Measurements from ENCODE around the gene AMOTL1. TPM values are rescaled to one million over a fixed set of nuclear protein-coding genes. Genes with fewer than 3 reads are reported as not detected.

Gene AMOTL1
- total RNA-seq, 4 donors from 2014 or later: 47.2 to 91.6 (median 66.9) TPM

DNA sequence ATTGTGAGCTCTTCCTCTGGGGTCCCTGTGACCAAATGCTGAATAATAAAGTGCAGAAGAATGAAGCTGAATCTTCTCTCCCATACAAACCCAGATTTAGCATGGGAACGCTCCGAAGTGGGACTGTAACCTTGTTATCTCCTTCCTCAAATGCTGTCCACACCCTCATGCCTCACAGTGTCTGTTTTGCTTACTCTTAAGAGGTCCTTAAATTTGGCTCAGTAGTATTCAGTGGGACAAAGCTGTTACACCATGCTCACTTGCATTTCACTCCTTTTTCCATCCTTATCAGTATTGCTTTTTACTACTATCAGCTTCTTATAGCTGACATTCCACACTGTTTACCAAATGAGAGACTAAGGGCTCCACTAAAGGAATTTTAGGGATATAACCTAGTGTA is 13.8 kb upstream of the AMOTL1 start:
- TF ChIP-seq, protein P1, sequence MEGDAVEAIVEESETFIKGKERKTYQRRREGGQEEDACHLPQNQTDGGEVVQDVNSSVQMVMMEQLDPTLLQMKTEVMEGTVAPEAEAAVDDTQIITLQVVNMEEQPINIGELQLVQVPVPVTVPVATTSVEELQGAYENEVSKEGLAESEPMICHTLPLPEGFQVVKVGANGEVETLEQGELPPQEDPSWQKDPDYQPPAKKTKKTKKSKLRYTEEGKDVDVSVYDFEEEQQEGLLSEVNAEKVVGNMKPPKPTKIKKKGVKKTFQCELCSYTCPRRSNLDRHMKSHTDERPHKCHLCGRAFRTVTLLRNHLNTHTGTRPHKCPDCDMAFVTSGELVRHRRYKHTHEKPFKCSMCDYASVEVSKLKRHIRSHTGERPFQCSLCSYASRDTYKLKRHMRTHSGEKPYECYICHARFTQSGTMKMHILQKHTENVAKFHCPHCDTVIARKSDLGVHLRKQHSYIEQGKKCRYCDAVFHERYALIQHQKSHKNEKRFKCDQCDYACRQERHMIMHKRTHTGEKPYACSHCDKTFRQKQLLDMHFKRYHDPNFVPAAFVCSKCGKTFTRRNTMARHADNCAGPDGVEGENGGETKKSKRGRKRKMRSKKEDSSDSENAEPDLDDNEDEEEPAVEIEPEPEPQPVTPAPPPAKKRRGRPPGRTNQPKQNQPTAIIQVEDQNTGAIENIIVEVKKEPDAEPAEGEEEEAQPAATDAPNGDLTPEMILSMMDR (IDR thresholded peaks at IDR 0.05): no peak
- no peak for TF ChIP-seq POLR2A (IDR thresholded peaks at IDR 0.05)
- H3K9me3 ChIP-seq: no peaks in the 10 kb centered on the region
- peaks cover 4 to 53% (median 26%) of the 10 kb centered on the region in 3 donors for H3K4me1 ChIP-seq
- H3K36me3 ChIP-seq: no peaks in the 10 kb centered on the region
- no peaks in the 10 kb centered on the region for H3K27me3 ChIP-seq
- DNase-seq: no peak
- WGBS, 2 donors: 60 to 70% methylated on average over 2 of the region's 2 CpGs
- peak overlapping the region in 1 of 4 donors; percentile 74 for H3K27ac ChIP-seq
- intact Hi-C loops (cut with DNase I): no loop called here
- H3K4me3 ChIP-seq: no peak overlapping the region

DNA sequence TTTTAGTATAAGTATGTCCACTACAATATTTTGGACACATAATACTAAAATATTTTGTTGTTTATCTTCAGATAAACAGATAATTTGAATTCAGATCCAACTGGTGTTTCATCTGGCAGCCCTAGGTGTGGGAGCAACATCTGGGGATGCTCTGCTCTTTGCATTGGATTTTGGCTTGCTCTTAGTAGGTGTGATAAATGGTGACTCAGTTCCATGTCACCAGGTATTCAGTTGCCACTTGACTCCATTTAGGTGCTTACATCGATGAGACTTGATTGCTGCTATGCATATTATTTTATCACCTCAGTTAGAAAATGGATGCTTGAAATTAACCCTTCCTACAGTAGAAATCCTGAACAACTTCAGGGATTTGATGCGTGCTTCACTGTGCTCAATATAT is 13.3 kb upstream of the AMOTL1 start:
- H3K9me3 ChIP-seq: no peaks in the 10 kb centered on the region
- H3K4me1 ChIP-seq: peaks cover 4 to 48% (median 21%) of the 10 kb centered on the region in 3 donors
- TF ChIP-seq POLR2A (IDR thresholded peaks at IDR 0.05): no peak
- TF ChIP-seq, protein P1 (IDR thresholded peaks at IDR 0.05): no peak
- H3K4me3 ChIP-seq: no peak overlapping the region
- no peaks in the 10 kb centered on the region for H3K27me3 ChIP-seq
- no peaks in the 10 kb centered on the region for H3K36me3 ChIP-seq
- DNase-seq: no peak
- intact Hi-C loops (cut with DNase I): no loop called here
- WGBS, 2 donors: 61 to 72% methylated on average over 2 of the region's 2 CpGs
- no peak overlapping the region for H3K27ac ChIP-seq

DNA sequence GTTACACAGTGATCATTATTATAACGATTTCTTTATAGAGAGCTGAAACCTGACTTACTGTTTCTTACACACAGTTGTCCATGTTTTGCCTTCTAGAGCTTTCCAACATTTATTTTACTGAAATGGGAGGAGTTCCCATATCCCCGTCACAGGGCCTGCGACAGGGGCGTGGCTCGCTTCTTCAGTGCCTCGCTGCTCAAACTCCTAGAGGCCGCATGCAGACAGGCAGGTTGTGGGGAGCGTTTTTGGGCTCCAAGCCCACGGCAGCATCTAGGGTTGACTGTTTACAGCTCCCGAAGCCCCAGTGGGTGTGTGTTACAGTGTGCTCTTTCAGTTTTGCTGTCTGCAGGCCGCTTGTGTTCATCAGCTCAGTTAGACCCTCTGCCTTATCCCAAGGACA is 12.7 kb upstream of the AMOTL1 start:
- DNase-seq: no peak
- WGBS, 2 donors: 84 to 90% methylated on average over 10 to 11 of the region's 11 CpGs
- intact Hi-C loops (cut with DNase I): no loop called here

DNA sequence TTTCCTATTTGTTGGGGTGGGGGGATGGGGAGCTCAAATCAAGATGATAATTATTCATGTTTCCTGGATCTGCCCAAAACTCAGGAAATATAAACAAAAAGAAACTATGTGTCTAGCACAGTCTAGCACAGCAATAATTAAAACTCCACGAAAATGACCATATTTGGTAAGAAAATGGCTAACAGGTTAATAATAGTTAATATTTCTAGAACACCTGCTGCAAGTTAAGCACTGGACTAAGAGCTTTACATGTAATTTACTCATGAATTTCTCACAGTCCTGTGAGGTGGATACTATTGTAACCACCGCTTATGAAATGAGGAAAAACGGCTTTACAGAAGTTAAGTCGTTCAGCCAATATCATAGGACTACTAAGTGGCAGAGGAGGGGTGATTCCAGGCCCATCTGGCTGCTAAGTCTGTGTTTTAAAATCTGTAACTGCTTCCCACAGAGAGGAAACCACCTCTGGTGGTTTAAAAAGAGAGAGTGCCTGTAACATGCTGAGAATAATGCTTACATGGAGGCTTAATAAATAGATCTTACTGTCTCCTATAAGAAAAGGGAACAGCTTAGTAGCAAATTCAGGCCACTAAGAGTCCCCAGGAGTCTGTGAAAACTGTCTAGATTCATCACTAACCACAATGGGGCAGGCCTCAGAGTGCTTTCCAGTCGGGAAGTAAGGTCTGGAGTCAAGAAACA is 11.0 kb upstream of the AMOTL1 start:
- TF ChIP-seq, protein P1 (IDR thresholded peaks at IDR 0.05): no peak
- no peak for TF ChIP-seq POLR2A (IDR thresholded peaks at IDR 0.05)
- WGBS, 2 donors: 61 to 70% methylated on average over 5 of the region's 5 CpGs
- H3K4me3 ChIP-seq: no peak overlapping the region
- no peaks in the 10 kb centered on the region for H3K36me3 ChIP-seq
- peak overlapping the region in 2 of 4 donors; percentile 17 to 52 for H3K27ac ChIP-seq
- intact Hi-C loops (cut with DNase I): no loop called here
- no peak for DNase-seq
- H3K9me3 ChIP-seq: no peaks in the 10 kb centered on the region
- H3K27me3 ChIP-seq: no peaks in the 10 kb centered on the region
- peaks cover 0 to 28% (median 3%) of the 10 kb centered on the region in 3 donors for H3K4me1 ChIP-seq

More for the DNA sequence above, 12.7 kb upstream of the AMOTL1 start:
- H3K27ac ChIP-seq: no peak overlapping the region
- H3K4me3 ChIP-seq: no peak overlapping the region
- H3K4me1 ChIP-seq: peaks cover 1 to 41% (median 17%) of the 10 kb centered on the region in 3 donors
- TF ChIP-seq POLR2A (IDR thresholded peaks at IDR 0.05): no peak
- TF ChIP-seq, protein P1 (IDR thresholded peaks at IDR 0.05): no peak
- H3K27me3 ChIP-seq: no peaks in the 10 kb centered on the region
- H3K9me3 ChIP-seq: no peaks in the 10 kb centered on the region
- no peaks in the 10 kb centered on the region for H3K36me3 ChIP-seq

DNA sequence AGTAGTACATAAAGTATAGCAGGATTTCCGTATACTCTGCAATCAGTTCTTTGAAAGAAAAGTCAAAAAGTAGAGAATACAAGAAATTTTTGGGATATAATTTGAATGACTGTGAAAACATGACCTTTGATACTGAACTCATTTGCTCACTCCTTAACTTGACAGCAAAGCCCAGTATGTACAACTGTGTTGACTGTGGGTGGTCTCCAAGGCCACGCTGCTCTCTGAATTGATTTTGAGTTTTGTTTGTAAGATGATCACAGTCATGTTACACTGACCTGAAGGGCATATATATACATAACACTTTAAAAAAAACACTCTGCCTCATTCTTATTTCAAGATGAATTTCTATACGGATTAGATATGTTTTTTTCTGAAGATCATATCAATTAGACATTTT is 9.5 kb upstream of the AMOTL1 start:
- Histone ChIP-seq H3K4me3 (no peak overlapping the region), H3K4me1 (peaks cover 0 to 26% (median 0%) of the 10 kb centered on the region in 3 donors), H3K36me3 (no peaks in the 10 kb centered on the region), H3K9me3 (no peaks in the 10 kb centered on the region), H3K27me3 (no peaks in the 10 kb centered on the region), H3K27ac (no peak overlapping the region)
- TF ChIP-seq, protein P1 (IDR thresholded peaks at IDR 0.05): no peak
- TF ChIP-seq POLR2A (IDR thresholded peaks at IDR 0.05): no peak
- intact Hi-C loops (cut with DNase I): no loop called here
- DNase-seq: no peak
- 78 to 86% methylated on average over 3 of the region's 3 CpGs for WGBS, 2 donors

All from esophagus squamous epithelium (tissue), 5 donors.